ENCODE measurements around the gene DOP1B. TPM values are rescaled to one million over a fixed set of nuclear protein-coding genes. Genes with fewer than 3 reads are reported as not detected.
A peak's percentile ranks its signal among the peaks of the same experiment; 100 is the strongest.

DOP1B gene
- total RNA-seq, 1 experiment from 2014 or later = 8.7 TPM

GRCh38 chr21:36125512-36126207, 31.0 kb upstream of the DOP1B start:
- Histone ChIP-seq H2BK5ac (ENCODE audit: insufficient read length, low read length) (no peak overlapping the region), H4K8ac (replicated peaks; ENCODE audit: insufficient read length, low read depth, low read length) (no peak overlapping the region), H4K20me1 (ENCODE audit: control insufficient read depth, insufficient read depth, insufficient read length) (no peaks in the 10 kb centered on the region), H3K4me2 (ENCODE audit: insufficient read depth, insufficient read length, low read length) (no peak overlapping the region), H3K27me3 (ENCODE audit: insufficient read depth, low read length) (no peaks in the 10 kb centered on the region), H2BK15ac (ENCODE audit: low read depth, low read length) (no peak overlapping the region), H3K79me1 (ENCODE audit: insufficient read depth, low read depth, low read length, poor library complexity, severe bottlenecking) (no peaks in the 10 kb centered on the region), H3T11ph (ENCODE audit: low read length) (no peak overlapping the region), H3K79me2 (ENCODE audit: insufficient read depth, low read length) (no peaks in the 10 kb centered on the region), H3K23ac (ENCODE audit: insufficient read length, low read depth, low read length) (no peak overlapping the region), H3K56ac (ENCODE audit: insufficient read length, low read depth, low read length) (no peak overlapping the region), H2BK12ac (ENCODE audit: insufficient read length, low read depth, low read length) (no peak overlapping the region), H4K91ac (ENCODE audit: insufficient read length, low read depth, low read length) (no peak overlapping the region), H2BK20ac (ENCODE audit: low read depth, low read length, poor library complexity, severe bottlenecking) (no peak overlapping the region), H4K5ac (ENCODE audit: insufficient read length, low read depth, low read length) (no peak overlapping the region), H3K27ac (ENCODE audit: insufficient read length, low read depth, low read length) (no peak overlapping the region), H2BK120ac (ENCODE audit: low read depth, low read length, poor library complexity, severe bottlenecking) (no peak overlapping the region), H3K4me1 (ENCODE audit: insufficient read depth, low read length) (peaks cover 3% of the 10 kb centered on the region; the same call in 1 of the 2 replicates), H3K9me3 (ENCODE audit: control insufficient read depth, low read depth, low read length) (no peaks in the 10 kb centered on the region), H3K4ac (ENCODE audit: low read depth, low read length) (no peak overlapping the region), H3K9ac (ENCODE audit: extremely low read depth, insufficient read length, low read length) (no peak overlapping the region), H2AFZ (ENCODE audit: low read length) (no peak overlapping the region), H3K18ac (ENCODE audit: insufficient read length, low read depth, low read length) (peak overlapping the region; percentile 44), H3K23me2 (ENCODE audit: insufficient read length, low read depth, low read length, poor library complexity, severe bottlenecking) (no peaks in the 10 kb centered on the region), H3K14ac (ENCODE audit: insufficient read depth, low read length) (no peak overlapping the region), H2AK5ac (ENCODE audit: insufficient read length, low read length) (no peak overlapping the region)
- DNase-seq = no peak
- peaks cover 13 to 15% of the 10 kb centered on the region in 2 experiments for H3K4me1 Mint-ChIP-seq
- no peak overlapping the region for H3K4me3 Mint-ChIP-seq
- no peaks in the 10 kb centered on the region; a peak in 1 of 5 replicates for H3K9me3 Mint-ChIP-seq
- WGBS (ENCODE audit: extremely low coverage, insufficient read length, low lambda C conversion rate) = no CpG with 5 or more reads among the region's 9 CpGs
- H3K27ac Mint-ChIP-seq = peak overlapping the region in 2 of 3 experiments; percentile 53 to 82; a peak in 2 of 7 replicates
- H3K36me3 Mint-ChIP-seq (ENCODE audit: insufficient read depth in 1 of 3, low read depth in 3 of 3) = no peaks in the 10 kb centered on the region; a peak in 1 of 7 replicates
- H3K27me3 Mint-ChIP-seq (ENCODE audit: low read depth) = peaks cover 2% of the 10 kb centered on the region
- peak; percentile 91 for TF ChIP-seq CTCF (conservative IDR thresholded peaks at IDR 0.05)
